Activated CD4-positive, alpha-beta T cell treated with anti-CD3 and anti-CD28 coated beads, Interleukin-2, amount 50 U/mL, for 16 hours (primary cell): ENCODE measurements around the gene SYNCRIP.
A peak's percentile ranks its signal among the peaks of the same experiment; 100 is the strongest.
"Not testable (repeated sequence)": the region's sequence is repeated elsewhere in the genome, so short reads cannot be mapped to it uniquely, and the experiment has no call there.

Source experiments
- DNase-seq: peaks from one replicate; pipeline ENCODE4 v3.0.0-alpha.2; 2020

Gene SYNCRIP

DNA sequence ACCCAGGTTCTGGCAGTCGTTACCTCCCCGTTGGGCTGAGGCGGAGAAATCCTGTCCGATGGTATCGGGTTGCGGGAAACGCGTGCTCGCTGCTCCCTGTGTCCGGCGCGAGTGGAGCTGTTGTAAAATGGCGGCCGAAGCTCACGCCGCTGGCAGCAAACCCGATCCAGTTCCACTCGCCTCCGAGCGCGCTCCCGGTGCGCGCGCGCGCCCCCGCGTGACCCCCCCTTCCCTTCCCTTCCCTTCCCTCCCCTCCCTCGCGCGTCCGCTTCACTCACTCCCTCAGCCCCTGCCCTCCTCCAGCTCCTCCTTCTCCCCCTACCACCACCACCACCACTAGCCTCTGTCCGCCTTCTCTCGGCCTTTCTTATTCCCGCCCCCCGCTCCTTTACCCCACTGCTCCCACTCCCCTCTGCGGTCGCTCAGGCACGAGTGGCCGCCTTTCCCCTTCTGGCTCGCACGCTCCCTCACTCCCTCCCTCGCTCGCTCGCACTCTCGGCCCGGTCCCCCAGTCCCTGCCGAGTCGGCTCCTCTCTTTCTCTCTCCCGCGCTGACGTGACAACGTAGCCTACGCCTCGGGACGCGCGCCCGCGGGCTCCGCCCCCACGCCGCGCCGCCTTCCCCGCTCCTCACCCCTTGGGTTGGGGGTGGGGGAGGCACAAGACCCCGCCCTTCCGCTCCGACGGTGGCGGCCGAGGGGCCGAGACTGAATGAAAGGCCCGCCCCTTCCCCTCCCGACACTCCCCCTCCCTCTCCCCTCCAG, at the start of gene SYNCRIP:
TSS of gene SYNCRIP (minus strand) at position 113 of the 763 bp plus-strand sequence. CDS start 1,447 bp downstream, outside the sequence.
- peak; percentile 99 for DNase-seq

DNA sequence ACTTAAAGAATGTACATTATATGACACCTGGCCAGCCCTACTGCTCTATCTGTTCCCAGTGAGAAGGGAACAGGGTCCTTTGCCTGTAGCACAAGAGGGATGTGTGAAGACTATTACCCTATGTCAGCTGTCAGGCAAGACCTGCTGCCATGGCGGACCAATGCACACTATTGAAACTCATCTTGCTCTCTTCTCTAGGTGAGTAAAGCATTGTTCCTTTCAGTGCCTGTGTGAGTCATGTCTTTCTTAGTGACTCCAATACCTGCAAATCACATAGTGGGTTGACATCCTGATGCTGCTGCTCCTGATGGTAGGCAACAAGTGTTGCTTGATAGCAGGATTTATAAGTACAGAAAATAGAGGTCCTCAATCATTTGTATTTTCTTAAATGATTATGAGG, 48.8 kb upstream of the SYNCRIP start:
- DNase-seq = no peak

DNA sequence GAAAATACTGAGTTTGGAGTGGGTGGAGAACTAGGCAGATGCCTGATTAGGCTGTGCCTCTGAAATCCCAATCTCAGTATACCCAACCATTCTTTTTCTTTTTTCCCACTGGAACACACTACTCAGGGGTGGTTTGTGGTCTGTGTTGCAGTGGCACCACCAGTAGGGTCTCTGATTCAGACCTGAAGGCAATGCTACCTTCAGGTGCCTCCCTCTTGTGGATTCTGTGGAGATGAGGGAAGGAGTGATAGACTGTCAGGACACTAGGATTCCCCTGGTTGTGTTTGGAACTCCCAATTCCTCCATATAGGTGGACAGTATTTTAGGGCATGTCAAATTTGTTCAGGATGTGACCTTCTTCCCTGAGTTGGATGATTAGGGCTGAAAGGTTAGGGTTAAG, 47.4 kb upstream of the SYNCRIP start:
- DNase-seq = no peak

DNA sequence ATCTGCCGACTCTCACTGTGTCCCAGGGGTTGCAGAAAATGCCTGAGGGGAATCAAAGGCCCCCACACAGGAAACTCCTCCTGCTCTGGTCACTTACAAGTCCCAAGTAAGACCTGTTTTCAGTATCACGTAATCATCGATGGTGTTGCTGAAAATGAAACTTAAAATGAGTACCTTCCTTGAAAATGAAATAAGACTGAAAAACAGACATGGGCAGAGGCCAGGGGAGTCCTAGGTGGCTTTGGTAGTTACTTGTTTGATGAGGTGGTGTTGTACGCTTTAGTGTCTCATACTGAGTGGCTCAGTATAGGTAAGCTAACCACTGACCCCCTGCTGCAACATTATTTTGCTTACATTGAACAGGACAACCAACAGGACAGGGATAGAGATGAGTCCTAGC, 43.0 kb upstream of the SYNCRIP start:
- DNase-seq = peak; percentile 52

DNA sequence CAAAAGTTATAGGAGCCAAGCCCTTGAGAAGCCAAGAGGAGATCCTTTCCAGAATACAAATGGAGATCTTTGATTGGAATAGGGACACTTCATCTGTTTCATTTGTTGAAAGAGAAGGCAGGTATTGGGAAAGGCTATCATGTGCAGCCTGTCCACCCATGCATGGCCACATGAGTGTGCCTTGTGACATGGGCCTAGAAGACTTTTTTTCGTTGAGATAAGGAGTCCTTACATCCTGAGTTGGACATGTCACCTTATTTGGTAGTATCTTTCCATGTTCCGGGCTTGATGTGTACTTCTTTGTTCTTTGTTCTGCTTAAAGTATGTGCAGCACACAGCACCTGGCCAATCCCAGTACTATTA, 42.1 kb upstream of the SYNCRIP start:
- DNase-seq = no peak

DNA sequence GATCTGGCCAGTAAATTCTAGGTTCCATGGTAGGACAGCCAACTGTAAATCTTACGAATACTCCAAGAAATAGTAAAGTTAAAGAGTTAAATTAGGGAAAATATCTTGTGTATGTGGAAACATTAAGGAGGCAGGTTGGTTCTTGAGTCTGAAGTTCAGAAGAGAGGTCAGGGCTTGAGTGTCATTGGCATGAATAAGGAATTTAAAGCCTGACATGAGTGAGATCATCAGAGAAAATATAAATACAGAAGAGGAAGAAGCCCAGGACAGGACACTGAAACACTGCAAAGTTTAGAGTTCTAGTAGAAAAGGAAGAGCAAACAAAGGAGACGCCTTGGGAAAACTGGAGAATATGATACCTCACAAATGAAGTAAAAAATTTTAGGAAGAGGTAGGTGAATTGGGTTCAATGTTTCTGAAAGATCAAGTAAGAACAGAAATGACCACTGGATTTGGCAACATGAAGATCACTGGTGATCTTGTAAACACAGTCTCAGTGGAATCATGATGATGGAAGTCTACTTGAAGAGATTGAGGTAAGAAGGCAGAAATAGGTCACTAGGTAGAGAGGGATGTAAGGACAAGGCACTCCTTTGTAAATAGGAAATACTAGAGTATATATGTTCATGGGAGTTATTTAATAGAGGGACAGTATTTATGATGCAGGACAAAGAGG, 41.6 kb upstream of the SYNCRIP start:
- no peak for DNase-seq

DNA sequence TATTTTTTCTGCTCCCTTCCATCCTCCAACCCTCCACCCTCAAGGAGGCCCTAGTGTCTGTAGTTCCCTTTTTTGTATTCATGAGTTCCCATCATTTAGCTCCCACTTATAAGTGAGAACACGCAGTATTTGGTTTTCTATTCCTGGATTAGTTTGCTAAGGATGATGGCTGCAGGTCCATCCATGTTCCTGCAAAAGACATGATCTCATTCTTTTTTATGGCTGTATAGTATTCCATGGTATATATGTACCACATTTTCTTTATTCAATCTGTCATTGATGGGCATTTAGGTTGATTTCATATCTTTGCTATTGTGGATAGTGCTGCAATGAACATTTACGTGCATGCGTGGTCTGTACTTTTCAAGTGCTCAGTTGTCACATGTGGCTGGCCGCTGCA, 39.2 kb upstream of the SYNCRIP start:
- DNase-seq = not testable (repeated sequence)

DNA sequence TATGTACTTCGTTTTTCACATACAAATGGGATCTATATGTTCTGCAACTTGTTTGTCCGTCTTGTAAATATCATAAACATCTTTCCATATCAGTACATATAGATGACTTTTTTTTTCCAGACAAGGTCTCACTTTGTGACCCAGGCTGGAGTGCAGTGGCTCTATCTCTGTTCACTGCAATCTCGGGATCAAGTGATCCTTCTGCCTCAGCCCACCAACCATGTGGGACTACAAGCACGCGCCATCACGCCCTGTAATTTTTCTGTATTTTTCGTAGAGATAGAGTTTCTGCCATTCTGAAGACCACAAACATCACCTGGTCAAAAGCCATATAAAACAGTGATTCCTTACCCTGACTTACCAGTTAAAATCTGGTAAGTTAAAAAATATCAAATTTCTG, 37.7 kb upstream of the SYNCRIP start:
- no peak for DNase-seq

DNA sequence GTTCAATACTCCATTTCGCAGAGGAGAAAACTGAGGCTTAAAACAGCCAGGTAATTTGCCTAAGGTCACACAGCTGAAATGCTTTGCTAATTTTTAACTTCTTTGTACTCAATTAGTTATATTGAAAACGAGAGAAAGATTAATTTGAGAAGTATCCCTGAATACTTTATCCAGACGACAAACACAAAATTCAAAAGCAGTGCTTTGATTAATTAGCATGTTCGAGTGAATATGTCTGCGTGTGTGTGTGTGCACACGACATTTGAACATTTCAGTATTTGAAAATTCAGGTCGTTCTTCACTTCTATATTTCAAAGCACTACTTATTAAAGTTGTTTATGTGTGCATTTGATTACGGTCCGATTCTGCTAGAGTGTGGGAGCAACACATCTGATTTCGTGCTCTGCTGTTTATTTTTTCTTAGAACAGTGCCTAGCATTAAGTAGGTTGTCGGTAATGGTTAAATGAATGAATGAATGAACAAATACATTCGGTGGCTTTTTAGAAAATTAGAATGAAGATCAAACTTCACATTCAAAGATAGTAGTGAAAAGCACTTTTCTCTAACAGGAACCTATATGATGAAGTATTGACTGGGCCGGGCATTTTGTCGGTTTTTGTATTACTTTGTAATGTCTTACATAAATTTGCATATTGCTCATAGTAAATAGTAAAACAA, 36.9 kb upstream of the SYNCRIP start:
- DNase-seq = no peak

DNA sequence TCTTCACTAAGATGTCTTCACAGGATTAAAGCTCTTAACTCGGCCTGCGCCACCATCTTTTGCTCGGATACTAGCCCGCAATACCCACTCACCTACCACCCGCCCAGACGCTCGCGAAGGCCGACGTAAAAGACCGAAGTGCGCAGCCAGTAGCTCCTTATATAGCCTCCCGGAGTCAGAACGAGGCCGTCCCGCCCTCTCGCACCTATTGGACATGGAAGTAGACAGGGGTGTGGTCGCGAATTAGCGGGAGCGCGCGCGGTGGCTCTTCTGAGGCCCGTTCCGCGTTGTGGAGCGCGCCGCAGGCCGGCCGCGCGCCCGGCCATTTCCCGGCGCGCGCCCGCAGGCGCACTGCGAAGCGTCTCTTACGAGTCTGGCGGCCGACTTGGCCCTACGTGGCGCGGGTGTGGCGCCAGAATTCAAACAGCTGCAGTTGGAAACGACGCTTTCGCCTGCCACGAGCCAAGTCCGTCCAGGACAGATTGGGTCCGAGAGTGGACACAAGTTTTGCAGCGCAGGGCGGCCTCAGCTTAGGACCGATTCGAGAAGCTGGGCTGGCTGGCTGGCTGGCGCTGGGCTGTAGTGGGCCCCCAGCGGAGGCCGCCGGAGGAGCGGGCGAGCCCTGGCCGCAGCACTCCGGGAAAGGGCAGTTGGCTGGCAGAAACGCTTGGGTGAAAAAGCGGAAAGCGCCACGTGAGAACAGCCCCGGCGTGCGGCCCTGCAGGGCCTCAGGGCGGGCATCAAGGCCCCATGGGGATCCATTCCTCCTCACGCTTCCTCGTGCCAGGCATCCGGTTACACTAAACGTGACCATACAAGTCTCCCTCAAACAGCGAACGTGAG, 36.1 kb upstream of the SYNCRIP start:
- DNase-seq = peak; percentile 99

DNA sequence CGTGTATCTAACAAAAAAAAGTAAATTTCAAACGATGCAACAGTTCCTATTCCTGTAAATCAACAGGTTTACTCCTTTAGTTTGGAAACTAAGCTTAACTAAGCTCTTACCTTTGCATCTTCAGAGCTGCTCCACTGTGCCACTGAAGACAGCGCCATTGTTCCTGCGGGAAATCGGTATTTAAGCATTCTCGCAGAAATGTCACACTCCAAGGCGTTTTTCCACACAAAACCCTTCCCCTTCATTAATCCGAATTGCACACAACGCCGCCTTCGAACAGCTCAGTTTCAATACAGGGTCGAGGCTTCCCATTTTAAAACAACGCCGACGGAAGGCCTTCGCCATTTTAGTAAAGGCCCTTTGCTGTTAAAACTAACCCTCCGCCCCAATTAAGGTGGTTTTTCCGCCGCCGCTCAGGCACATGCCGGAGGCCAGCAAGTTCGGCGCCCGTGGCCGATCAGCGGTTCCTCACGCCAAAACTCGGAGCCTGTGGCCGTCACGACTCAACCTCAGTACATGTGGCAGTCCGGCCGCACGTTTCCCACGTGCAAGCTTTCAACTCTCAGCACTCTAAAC, 35.4 kb upstream of the SYNCRIP start:
- no peak for DNase-seq

DNA sequence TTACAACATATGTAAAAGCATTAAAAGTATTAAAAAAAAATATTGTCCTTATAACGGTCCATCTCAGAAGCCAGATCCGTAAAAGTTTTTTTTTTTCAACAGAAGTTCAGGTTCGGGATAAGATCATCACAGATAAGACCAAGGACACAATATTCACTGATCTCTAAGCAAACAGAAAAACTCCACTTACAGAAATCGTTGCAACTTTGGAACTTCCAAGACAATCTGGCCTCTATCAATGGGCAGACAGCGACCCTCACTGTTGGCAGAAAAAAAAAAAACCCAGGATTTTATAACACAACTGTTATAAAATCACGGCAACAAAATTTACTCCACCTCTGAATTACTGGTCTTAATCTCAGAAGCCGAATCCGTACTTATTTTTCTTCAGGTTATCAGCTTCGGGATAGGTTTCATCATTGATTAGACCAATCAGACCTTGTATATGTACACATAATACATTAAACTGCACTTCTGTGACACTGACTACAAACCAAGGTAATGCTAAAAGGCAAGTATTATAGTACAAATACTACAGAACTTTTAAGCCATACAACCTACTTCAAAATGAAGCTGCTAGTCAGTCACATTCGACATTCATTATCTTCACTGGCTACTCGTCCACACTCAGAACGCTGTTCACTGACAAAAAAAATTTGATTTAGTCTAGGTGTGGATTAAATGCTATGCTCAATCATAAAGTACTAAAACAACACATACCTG, 34.7 kb upstream of the SYNCRIP start:
- DNase-seq = no peak

DNA sequence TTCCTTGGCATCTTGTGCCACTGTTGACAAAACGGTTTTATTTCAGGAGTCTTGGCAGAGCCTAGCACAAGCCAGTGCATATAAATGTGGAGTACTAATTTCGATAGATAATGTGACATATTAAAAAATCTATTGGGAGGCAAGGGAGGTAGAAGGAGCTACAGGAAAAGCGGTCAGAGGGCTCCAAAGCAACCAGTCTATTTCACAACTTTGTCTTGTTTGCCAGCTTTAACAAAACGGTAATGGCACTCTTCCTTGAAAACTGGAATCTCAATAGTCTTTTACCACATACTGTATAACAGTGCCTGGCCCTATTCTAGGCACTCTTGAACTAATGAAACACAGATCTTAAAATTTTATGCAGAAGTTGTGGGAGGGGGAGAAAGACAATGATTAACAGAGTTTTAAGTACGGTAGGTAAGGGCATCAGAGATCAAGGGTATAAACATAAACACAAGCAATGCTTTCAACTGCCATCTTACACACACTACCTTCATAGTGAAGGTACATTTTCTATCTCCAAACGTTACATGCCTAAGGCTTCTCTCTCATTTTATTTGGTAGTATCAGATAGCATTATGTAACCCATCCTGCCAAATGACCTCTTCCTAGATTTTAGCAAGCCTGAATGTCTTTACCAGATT, 33.5 kb upstream of the SYNCRIP start:
- DNase-seq = peak; percentile 16

DNA sequence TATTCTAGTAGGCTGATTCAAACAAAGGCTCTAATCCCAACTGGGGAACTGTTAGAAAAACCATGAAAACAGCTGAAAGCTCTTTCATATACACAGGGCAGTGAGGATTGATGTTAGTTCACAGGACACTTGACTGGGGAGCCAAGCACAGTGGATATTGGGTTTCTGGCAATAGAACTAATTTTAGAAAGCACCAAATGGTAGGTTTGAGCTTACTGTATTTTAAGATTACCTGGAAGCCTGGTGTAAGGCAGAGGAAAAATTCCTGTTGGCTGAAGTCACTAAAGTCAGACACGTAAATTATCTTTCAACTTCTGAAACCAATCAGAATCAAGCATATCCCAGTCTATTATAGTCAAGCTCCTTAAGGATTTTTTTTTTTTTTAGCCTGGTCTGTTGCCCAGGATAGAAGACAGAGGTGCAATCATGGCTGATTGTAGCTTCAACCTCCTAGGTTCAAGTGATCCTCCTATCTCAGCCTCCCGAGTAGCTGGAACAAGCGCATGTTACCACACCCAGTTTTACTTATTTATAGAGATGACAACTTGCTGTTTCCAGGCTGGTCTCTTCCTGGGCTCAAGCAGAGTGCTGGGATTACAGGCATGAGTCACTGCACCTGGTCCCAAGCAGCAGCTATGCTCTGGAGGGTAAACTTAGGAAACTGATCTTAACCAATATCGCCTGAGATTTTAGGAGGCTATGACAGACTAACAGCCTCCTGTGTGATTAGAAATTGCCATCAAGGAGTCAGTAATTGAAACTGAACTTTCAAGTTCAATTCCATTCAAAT, 32.5 kb upstream of the SYNCRIP start:
- peak; percentile 38 for DNase-seq

DNA sequence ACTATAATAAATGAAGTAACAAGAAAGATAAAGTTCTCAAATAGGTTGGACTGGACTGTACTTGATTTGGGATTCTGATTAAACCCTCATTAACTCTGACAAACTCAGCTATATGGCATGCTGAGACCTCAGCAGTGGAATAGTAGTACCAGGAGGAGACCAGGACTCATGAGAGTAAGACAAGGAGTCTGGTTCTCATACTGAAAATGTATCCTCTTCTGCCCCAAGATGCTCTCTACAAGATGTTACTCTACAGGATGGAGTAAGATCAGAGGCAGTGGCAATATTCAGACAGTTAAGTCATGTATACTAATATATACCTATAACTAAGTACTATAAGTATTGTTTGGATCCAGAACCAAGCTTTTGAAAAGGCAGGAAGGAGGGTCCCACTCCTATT, 31.9 kb upstream of the SYNCRIP start:
- peak; percentile 37 for DNase-seq

DNA sequence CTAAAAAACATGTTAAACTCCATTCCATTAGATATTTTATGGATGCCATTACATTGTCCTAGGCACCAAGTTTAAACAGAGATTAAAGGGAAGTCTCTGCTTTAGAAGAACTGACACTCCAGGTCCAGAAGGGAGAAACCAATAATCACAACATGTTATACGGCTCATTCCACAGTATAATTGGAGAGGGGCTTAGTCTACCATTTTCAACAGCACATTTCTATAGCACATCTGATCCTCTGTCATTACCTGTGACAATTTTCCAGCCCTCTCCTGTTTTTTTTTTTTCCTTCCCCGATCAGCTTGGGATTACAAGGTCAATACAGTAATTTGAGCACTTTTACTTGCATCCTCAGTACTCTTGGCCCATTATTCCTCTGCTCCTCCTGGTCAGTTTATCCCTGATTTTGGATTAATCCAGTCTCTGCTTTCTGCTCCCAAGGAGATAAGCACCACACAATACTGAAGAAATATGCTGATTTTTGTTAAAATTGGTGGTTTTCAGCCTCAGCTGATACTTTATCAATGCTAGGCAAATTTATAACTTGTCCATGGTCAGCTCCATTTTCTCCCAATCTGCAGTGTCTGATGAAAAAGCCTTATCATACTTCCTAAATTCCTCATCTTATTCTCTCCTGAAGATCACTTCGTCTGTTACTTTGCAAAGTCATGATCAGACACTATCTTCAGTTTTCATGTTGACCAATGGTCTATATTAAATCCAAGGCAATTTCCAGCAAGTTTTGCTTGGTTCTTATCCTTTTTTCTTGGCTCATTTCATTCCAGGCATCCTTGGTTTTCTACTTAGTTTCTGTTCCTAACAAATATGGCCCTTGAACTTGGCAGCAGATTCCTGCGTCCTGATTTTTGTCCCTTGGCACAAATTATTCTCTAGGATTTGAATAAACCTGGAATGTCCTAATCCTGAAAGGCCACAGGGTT, 30.8 kb upstream of the SYNCRIP start:
- DNase-seq = peak; percentile 24

DNA sequence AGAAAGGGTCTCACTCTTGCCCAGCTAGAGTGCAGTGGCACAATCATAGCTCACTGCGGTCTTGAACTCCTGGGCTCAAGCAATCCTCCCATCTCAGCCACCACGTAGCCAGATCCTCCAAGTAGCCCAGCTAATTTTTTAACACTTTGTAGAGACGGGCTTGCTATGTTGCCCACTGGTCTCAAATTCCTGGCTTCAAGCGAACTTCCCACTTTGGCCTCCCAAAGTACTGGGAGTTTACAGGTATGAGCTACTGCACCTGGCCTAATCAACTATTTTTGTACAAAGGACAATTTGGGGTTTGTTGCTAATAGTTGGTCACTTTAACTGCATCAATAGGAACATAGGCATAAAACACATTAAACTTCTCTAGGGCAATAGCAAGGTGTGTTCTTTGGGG, 29.9 kb upstream of the SYNCRIP start:
- peak; percentile 16 for DNase-seq

DNA sequence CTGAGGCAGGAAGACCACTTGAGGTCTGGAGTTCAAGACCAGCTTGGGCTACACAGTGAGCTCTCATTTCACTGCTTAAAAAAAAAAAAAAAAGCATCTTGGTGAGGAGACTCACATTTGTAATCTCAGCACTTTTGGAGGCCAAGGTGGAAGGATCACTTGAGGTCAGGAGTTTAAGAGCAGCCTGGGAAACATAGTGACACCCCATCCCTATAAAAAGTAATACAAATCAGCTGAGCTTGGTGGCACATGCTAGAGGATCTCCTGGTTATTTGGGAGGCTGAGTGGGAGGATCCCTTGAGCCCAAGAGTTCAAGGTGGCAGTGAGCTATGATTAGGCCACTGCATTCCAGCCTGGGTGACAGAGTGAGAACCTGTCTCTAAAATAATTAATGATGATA, 29.4 kb upstream of the SYNCRIP start:
- DNase-seq = peak; percentile 22

DNA sequence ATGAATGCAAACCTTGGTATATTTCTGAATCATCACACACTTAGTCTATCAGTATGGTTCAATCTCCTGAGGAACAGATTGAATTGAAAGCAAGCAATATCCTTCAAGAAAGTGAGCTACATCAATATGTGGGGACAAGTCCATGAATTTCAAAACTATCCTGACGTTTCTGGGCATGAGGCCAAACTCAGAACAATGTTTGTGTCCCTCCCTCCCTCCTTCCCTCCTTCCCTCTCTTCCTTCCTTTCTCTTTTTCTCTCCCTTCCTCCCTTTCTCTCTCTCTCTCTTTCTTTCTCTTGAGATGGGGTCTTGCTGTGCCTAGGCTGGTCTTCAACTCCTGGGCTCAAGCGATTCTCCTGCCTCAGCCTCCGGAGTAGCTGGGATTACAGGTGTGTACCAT, 27.9 kb upstream of the SYNCRIP start:
- no peak for DNase-seq
